ENCODE results near the gene CSTF3.

The CSTF3 gene

DNA sequence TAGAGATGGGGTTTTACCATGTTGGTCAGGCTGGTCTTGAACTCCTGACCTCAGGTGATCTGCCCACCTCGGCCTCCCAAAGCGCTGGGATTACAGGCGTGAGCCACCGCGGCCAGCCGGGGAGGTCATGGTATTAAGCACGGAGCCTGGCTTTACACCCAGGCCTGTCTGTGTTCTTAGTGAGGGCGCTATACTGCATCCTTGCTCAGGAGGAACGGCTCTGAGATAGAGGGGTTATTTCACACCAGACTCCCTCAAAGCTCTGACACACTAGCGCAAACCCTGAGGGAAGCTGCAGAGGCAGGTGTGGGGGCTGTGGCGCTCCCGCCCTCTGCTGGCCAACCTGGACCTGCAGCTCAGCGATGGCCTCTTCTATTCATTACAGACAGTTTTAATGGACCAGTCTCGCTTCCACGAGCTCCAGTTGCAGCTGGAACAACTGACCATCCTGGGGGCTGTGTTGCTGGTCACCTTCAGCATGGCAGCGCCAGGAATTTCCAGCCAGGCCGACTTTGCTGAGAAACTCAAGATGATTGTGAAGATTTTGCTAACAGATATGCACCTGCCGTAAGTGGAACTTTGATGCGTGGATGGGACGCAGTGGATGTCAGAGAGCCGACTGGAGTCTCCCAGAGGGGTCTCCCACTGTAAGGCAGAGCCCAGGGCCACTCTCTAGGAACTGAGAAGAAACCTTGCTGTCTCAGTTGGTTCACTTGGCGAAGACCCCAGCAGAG lies 95.7 kb downstream of the CSTF3 start:
- no peak overlapping the region for H3K4me3 ChIP-seq (ENCODE audit: low read depth, low read length)
- TF ChIP-seq, protein P1, sequence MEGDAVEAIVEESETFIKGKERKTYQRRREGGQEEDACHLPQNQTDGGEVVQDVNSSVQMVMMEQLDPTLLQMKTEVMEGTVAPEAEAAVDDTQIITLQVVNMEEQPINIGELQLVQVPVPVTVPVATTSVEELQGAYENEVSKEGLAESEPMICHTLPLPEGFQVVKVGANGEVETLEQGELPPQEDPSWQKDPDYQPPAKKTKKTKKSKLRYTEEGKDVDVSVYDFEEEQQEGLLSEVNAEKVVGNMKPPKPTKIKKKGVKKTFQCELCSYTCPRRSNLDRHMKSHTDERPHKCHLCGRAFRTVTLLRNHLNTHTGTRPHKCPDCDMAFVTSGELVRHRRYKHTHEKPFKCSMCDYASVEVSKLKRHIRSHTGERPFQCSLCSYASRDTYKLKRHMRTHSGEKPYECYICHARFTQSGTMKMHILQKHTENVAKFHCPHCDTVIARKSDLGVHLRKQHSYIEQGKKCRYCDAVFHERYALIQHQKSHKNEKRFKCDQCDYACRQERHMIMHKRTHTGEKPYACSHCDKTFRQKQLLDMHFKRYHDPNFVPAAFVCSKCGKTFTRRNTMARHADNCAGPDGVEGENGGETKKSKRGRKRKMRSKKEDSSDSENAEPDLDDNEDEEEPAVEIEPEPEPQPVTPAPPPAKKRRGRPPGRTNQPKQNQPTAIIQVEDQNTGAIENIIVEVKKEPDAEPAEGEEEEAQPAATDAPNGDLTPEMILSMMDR (IDR thresholded peaks at IDR 0.05; ENCODE audit: low read depth, low read length, missing control alignments): peak; percentile 96
- DNase-seq (ENCODE audit: low read depth): peak; percentile 46

DNA sequence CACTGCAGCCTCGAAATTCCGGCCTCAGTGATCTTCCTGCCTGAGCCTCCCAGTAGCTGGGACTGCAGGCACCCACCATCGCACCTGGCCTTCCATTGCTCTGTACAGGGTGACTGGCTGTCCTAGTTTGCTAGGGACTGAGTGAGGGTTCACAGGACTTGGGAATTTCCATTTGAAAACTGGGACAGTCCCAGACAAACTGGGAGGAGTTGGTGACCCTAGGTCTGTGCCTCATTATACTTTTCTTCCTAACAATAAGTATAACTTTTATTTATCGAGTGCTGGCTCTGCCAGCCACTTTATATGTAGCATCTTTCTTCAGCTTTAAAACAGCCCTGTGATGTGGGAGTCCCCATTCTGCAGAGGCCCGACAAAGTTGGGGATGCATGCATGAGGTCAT lies 96.4 kb downstream of the CSTF3 start:
- TF ChIP-seq, protein P1 (IDR thresholded peaks at IDR 0.05; ENCODE audit: low read depth, low read length, missing control alignments): no peak
- DNase-seq (ENCODE audit: low read depth): no peak
- no peak overlapping the region for H3K4me3 ChIP-seq (ENCODE audit: low read depth, low read length)

DNA sequence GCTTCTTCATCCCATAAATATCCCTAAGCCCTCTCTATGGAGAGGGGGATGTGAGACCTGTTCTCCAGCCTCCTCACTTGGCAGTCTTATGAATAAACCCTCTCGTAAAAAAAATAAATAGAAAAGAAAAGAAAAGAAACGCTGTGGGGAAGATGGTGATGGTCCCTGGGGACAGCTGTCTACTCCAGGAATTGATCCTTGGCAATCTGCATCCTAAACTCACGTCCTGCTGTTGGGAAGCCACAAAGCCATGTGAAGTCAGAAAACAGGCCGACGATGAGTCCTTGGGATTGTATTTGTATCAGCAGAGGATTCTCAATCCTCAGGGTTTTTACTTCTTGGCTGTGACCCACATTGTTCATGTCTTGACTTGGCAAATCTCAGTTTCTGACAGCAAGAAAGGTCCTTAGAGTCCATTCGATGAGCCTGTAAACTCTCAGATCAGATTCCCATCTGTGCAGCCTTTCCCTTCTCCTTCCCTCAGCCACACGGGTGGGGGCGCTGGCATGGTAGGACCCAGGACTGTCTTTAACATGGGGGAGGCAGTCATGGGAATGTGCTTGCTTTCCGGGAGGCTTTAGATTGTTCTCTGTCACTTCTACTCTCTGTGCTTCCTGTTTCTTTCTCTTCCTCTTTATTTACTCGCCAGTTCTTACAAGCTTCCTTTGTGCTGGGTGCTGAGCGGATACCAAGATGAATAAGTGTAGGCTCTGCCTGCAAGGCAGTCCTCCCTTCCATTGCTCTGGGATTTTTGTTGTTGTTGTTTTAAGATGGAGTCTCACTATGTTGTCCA lies 97.1 kb downstream of the CSTF3 start:
- no peak overlapping the region; the same call in 1 of the 2 replicates for H3K4me3 ChIP-seq (ENCODE audit: low read depth, low read length)
- TF ChIP-seq, protein P1 (IDR thresholded peaks at IDR 0.05; ENCODE audit: low read depth, low read length, missing control alignments): no peak
- DNase-seq (ENCODE audit: low read depth): no peak

DNA sequence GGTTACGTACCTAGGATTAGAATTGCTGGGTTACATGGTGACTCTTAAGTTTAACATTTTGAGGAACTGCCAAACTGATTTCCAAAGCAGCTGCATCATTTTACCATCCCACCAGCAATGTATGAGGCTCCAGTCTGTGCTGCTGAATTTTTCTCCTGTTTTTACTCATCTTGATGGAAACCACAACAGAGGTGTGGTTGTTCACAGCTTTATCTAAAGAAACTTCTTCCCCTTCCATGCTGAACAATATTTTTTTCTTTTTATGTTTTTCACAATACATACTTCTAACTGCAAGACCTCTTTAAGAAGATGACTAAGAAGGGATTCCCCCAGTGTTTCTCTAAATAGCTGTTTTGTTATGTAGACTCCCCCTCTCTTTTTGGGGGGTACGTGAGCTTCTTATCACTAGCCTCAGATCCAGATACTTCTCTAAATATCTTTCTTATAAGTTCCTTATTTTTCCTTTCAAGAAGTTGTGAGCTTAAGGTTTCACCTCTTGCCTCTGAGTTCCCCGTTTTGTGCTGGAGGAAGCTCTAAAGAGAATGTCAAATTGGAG lies 97.9 kb downstream of the CSTF3 start:
- DNase-seq (ENCODE audit: low read depth): no peak
- no peak overlapping the region for H3K4me3 ChIP-seq (ENCODE audit: low read depth, low read length)

DNA sequence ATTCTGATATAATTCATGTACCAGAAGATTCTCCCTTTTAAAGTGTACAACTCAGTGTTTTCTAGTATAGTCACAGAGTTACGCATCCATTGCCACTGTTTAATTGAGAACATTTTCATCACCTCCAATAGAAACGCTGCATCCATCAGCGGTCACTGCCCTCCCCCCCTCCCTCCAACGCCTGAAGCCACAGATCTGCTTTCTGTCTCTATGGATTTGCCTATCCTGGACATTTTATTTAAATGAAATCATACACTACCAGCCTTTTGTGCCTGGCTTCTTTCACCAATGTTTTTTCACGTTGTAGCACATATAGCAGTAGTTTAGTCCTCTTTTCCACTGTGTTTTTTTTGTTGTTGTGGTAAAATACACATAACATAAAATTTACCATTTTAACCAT lies 99.1 kb downstream of the CSTF3 start:
- TF ChIP-seq, protein P1 (IDR thresholded peaks at IDR 0.05; ENCODE audit: low read depth, low read length, missing control alignments): no peak
- no peak for DNase-seq (ENCODE audit: low read depth)
- no peak overlapping the region for H3K4me3 ChIP-seq (ENCODE audit: low read depth, low read length)

More for the DNA sequence above, 97.9 kb downstream of the CSTF3 start:
- TF ChIP-seq, protein P1 (IDR thresholded peaks at IDR 0.05; ENCODE audit: low read depth, low read length, missing control alignments): no peak

DNA sequence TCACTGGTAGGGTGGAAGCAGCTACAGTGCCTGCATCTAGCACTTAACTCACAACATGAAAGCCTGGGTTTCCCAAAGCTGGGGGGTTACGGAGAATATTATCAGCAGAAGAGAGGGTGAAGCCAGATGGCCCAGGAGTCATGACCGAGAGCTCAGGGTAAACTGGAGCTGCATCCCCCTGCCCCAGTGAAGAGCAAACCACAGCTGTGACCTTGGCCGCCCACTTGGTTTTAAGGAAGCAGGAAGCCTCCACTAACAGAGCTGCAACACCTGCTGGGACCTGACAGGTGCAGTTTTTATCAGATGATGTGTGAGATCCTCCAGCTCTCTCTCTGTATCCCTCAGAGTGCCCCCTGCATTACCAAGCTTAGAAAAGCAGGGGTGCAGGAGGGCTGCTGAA lies 101.0 kb downstream of the CSTF3 start:
- TF ChIP-seq, protein P1 (IDR thresholded peaks at IDR 0.05; ENCODE audit: low read depth, low read length, missing control alignments): no peak
- H3K4me3 ChIP-seq (ENCODE audit: low read depth, low read length): no peak overlapping the region
- DNase-seq (ENCODE audit: low read depth): no peak

Data from GM12864 (cell line).